CD8-positive, alpha-beta memory T cell (primary cell): ENCODE results near the gene CNTN5. TPM values are rescaled to one million over a fixed set of nuclear protein-coding genes. Genes with fewer than 3 reads are reported as not detected.

Experiments
- CTCF ChIA-PET: fragments of 350-600 bp; sonication (Branson Sonifier 250); formaldehyde crosslinking; loops from one replicate; lab custom pipeline; 2021; ENCODE audit warnings: antibody characterized with exemption; lab: Charles Lee
- POLR2A ChIA-PET: fragments of 350-600 bp; sonication (Branson Sonifier 250); formaldehyde crosslinking; loops from one replicate; lab custom pipeline; 2021; ENCODE audit warnings: antibody characterized with exemption; lab: Charles Lee
- DNase-seq, 5 donors: peaks; one replicate each; pipeline versions ENCODE4 v3.0.0 to v3.0.0-alpha.2; 2020 to 2022; ENCODE audit warnings: mixed read lengths in 1 of 5
- H3K27ac ChIP-seq: one replicate; pipeline ENCODE4 v1.7.0; 2013; ENCODE audit warnings: low read depth, mild to moderate bottlenecking, low read length, moderate library complexity
- H3K27me3 ChIP-seq: 2 replicates; pipeline ENCODE4 v1.7.0; 2013; ENCODE audit warnings: low read length, mild to moderate bottlenecking; ENCODE audit not compliant: insufficient read depth, poor library complexity, severe bottlenecking
- H3K36me3 ChIP-seq: 2 replicates; pipeline ENCODE4 v1.7.0; 2013; ENCODE audit warnings: mild to moderate bottlenecking, low read length, moderate library complexity; ENCODE audit not compliant: insufficient read depth
- H3K4me1 ChIP-seq: 2 replicates; pipeline ENCODE4 v1.7.0; 2013; ENCODE audit warnings: mild to moderate bottlenecking, low read length, moderate library complexity; ENCODE audit not compliant: insufficient read depth
- H3K4me3 ChIP-seq: 2 replicates; pipeline ENCODE4 v1.7.0; 2013; ENCODE audit warnings: mild to moderate bottlenecking, low read length
- H3K9me3 ChIP-seq: 2 replicates; pipeline ENCODE4 v1.7.0; 2013; ENCODE audit warnings: mild to moderate bottlenecking, low read length
- H3K27ac Mint-ChIP-seq, 8 donors: one replicate each; pipeline ENCODE4 v1.8.0; 2020 to 2021; ENCODE audit warnings: mixed read lengths in 8 of 8, mild to moderate bottlenecking in 6 of 8, inconsistent platforms in 3 of 8, moderate library complexity in 3 of 8
- H3K27me3 Mint-ChIP-seq, 2 donors: one replicate each; pipeline ENCODE4 v1.8.0; 2020 to 2021; ENCODE audit warnings: mixed read lengths in 2 of 2, mild to moderate bottlenecking in 1 of 2, moderate library complexity in 1 of 2
- H3K36me3 Mint-ChIP-seq, 3 donors: one replicate each; pipeline ENCODE4 v1.8.0; 2020 to 2021; ENCODE audit warnings: mixed read lengths in 3 of 3, inconsistent platforms in 1 of 3, mild to moderate bottlenecking in 1 of 3
- H3K4me1 Mint-ChIP-seq, 3 donors: one replicate each; pipeline ENCODE4 v1.8.0; 2020 to 2021; ENCODE audit warnings: mixed read lengths in 3 of 3, inconsistent platforms in 1 of 3, mild to moderate bottlenecking in 1 of 3
- H3K4me3 Mint-ChIP-seq, 7 donors: one replicate each; pipeline ENCODE4 v1.8.0; 2020 to 2021; ENCODE audit warnings: mixed read lengths in 7 of 7, mild to moderate bottlenecking in 6 of 7, moderate library complexity in 4 of 7, inconsistent platforms in 2 of 7
- H3K9me3 Mint-ChIP-seq, 5 donors: one replicate each; pipeline ENCODE4 v1.8.0; 2020 to 2022; ENCODE audit warnings: mixed read lengths in 5 of 5, mild to moderate bottlenecking in 3 of 5, moderate library complexity in 2 of 5, inconsistent platforms in 1 of 5
- polyA plus RNA-seq: library from polyadenylated mRNA; unstranded; fragments of 300-500 nt; fragmentation: Illumina TruSeq; gene quantifications from one replicate; pipeline ENCODE4 v1.2.3, GENCODE V29; 2021
- total RNA-seq, 2 experiments: library from RNA; stranded (reverse); gene quantifications; one replicate each; pipeline ENCODE4 v1.2.3, GENCODE V29; 2021

Gene CNTN5
- total RNA-seq = not detected
- not detected for polyA plus RNA-seq

DNA sequence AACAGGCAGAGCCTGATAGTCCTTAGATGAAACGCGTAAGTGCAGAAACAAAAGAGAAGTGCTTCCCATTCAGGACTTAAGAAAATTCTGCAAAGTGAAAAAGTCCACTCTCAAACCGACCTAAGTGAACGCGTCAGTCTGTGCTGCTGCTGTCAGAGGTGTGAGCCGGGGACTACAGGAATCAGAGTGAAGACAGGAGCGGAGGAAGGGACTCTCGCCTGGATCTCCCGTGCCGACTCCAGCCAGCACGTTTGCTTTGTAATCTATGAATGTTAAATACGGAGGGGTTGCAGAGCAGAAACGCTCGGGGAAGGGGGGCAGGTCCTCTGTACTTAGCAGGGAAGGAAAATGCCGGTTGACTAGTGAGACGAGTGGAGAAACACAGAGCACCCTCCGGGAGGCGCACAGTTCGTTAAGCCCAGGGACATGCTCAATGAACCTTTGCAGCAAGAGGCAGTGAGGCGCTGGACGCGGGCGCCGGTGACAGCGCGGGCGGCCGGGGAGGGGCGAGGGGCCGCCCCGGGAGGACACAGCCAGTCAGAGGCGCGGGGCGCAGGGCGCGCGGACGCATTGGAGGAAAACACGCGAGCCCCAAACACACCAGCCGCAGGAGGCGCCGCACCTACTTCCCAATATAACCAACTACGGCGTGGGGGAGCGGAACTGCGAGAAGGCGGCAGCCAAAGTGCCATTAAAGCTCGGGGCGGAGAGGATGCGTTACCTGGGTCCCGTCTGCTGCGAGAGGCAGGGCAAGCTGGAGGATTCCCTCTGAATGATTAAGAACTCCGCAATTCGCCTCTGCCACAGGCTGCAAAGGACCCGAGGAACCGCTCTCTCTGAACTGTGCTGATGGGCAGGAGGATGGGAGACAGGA lies at the start of gene CNTN5:
CNTN5 (plus strand) TSS at position 598 of the 874 bp plus-strand sequence.
- H3K27ac Mint-ChIP-seq = peak within 1 kb of the TSS in 1 of 8 donors; percentile 91
- peaks cover 0 to 13% of the 10 kb centered on the region in 2 donors for H3K27me3 Mint-ChIP-seq
- Histone ChIP-seq H3K4me1 (no peaks in the 10 kb centered on the region), H3K27ac (no peak within 1 kb of the TSS), H3K9me3 (no peaks in the 10 kb centered on the region), H3K27me3 (no peaks in the 10 kb centered on the region), H3K36me3 (no peaks in the 10 kb centered on the region), H3K4me3 (no peak within 1 kb of the TSS)
- H3K4me3 Mint-ChIP-seq = peak within 1 kb of the TSS in 5 of 7 donors; percentile 19 to 66 (median 32)
- peaks cover 4 to 13% (median 4%) of the 10 kb centered on the region in 3 donors for H3K4me1 Mint-ChIP-seq
- ChIA-PET POLR2A (no interaction called here), CTCF (no interaction called here)
- H3K9me3 Mint-ChIP-seq = peaks cover 0 to 3% (median 0%) of the 10 kb centered on the region in 5 donors
- peak in 1 of 5 donors; percentile 6 for DNase-seq
- H3K36me3 Mint-ChIP-seq = peaks cover 0 to 1% (median 0%) of the 10 kb centered on the region in 3 donors

DNA sequence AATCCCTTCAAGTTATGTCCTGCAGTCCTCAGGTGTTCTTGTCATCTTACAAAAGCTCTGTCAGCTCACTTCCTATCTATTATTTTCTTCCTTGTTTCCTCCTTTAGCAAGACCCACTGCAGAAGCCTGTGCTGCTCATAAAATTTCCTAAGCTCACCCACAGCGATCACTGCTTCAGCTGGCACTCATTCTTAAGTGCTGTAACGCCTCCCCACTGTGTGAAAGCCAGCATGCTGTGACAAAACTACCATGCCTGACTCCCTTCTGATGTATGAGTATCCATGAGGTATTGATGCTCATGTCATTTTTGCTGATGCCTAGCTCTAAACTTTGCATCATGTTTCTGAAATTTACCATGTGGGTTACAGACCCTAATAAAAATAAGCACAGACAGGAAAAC lies 41.5 kb upstream of the CNTN5 start:
- Histone ChIP-seq H3K4me1 (no peaks in the 10 kb centered on the region), H3K27me3 (no peaks in the 10 kb centered on the region), H3K36me3 (no peaks in the 10 kb centered on the region), H3K9me3 (no peaks in the 10 kb centered on the region), H3K4me3 (no peak overlapping the region), H3K27ac (no peak overlapping the region)
- DNase-seq = no peak
- ChIA-PET POLR2A (no interaction called here), CTCF (no interaction called here)
- H3K27me3 Mint-ChIP-seq = no peaks in the 10 kb centered on the region
- no peaks in the 10 kb centered on the region for H3K36me3 Mint-ChIP-seq
- H3K4me1 Mint-ChIP-seq = no peaks in the 10 kb centered on the region
- H3K4me3 Mint-ChIP-seq = no peak overlapping the region
- H3K27ac Mint-ChIP-seq = no peak overlapping the region
- H3K9me3 Mint-ChIP-seq = peaks cover 7 to 19% (median 11%) of the 10 kb centered on the region in 5 donors

DNA sequence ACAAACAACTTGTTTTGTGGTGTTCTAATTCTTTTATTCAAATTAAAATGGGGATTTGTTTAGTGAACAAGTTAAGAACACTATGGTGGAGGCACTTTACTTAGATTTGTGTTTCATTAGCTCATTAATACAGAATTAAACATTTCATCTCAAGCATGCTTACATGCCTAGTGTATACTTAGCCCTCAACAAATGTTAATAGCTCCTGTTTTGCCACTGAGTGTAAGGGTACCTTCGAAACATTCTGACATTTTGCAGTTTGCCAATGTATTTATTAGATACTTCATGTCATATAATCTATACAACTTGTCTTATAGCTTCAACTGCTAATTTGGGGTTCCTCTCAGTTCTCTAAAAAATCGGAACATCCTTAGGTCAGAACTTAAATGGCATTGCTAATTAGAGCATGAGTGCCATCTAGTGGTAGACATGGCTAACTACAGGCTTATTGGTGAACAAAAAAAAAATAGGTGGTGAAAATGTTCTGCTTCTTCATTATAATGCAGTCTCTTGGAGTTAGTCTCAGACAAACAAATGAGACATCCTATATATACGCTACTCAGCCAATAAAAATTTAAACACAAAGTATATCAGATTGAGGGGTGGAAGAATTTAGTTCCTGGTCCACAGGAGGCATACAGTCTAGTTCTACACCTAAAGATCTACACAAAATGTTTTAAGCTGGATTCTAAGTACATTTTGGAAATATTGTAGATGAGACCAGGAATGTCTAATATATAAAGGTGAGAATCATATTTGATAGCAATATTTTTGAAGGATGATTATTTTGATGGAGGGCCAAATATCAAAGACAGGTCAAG lies 4.9 kb upstream of the CNTN5 start:
- H3K27me3 Mint-ChIP-seq = peaks cover 0 to 13% of the 10 kb centered on the region in 2 donors
- Histone ChIP-seq H3K27me3 (no peaks in the 10 kb centered on the region), H3K4me1 (no peaks in the 10 kb centered on the region), H3K9me3 (no peaks in the 10 kb centered on the region), H3K36me3 (no peaks in the 10 kb centered on the region), H3K27ac (no peak overlapping the region), H3K4me3 (no peak overlapping the region)
- POLR2A ChIA-PET = no interaction called here
- no peak overlapping the region for H3K4me3 Mint-ChIP-seq
- H3K36me3 Mint-ChIP-seq = peaks cover 0 to 1% (median 0%) of the 10 kb centered on the region in 3 donors
- DNase-seq = peak in 1 of 5 donors; percentile 19
- H3K27ac Mint-ChIP-seq = no peak overlapping the region
- H3K4me1 Mint-ChIP-seq = peaks cover 4 to 11% (median 4%) of the 10 kb centered on the region in 3 donors
- H3K9me3 Mint-ChIP-seq = peaks cover 0 to 3% (median 0%) of the 10 kb centered on the region in 5 donors
- CTCF ChIA-PET = interaction anchor here (0.7 to 0.9 kb wide), 2 partner anchors 9 to 54 kb away, joined by 3 read pairs; no protein-coding TSS in a partner anchor

DNA sequence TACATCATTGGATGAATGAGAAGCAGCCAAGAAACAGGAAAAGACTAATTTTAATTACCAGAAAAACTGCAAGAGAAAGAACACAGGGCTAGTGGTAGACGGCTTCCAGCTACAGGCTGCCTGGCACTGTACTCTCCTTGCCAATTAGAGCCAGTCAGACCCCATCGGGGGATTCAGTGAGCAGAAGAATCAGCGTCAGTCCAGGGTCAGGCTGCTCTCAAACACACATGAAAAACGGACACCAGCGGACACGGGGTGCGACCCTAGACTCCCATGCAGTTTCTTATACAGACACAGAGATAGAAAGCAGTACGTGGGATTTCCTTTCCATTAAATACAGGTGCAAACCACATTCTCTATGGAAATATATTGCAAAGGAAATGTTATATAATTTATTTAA lies 1.1 kb upstream of the CNTN5 start:
- H3K36me3 Mint-ChIP-seq = peaks cover 0 to 1% (median 0%) of the 10 kb centered on the region in 3 donors
- Histone ChIP-seq H3K36me3 (no peaks in the 10 kb centered on the region), H3K9me3 (no peaks in the 10 kb centered on the region), H3K4me1 (no peaks in the 10 kb centered on the region), H3K27me3 (no peaks in the 10 kb centered on the region), H3K27ac (no peak overlapping the region), H3K4me3 (no peak overlapping the region)
- CTCF ChIA-PET = no interaction called here
- H3K27ac Mint-ChIP-seq = no peak overlapping the region
- H3K4me3 Mint-ChIP-seq = no peak overlapping the region
- H3K27me3 Mint-ChIP-seq = peaks cover 0 to 13% of the 10 kb centered on the region in 2 donors
- POLR2A ChIA-PET = no interaction called here
- DNase-seq = no peak
- H3K9me3 Mint-ChIP-seq = peaks cover 0 to 3% (median 0%) of the 10 kb centered on the region in 5 donors
- peaks cover 4 to 13% (median 4%) of the 10 kb centered on the region in 3 donors for H3K4me1 Mint-ChIP-seq

DNA sequence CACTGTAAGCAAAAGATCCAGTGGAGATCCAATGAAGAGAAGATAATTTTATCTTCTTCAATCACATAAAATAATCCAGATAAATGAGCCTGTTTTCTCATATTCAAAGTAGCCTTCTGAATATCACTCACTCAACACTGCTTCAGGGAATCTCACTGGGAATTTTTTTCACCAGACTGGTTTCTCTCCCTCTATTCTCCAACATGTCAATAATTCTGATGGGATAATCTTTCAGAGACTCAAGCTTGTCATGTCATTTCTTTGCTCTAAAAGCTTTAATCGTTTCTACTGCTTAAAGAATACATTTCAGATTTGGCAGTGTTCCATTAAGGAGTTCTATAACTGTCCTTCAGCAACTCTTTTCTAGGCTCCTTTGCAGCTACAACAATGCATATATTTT lies 16.3 kb downstream of the CNTN5 start:
- peaks cover 0 to 9% (median 2%) of the 10 kb centered on the region in 5 donors for H3K9me3 Mint-ChIP-seq
- H3K27me3 Mint-ChIP-seq = no peaks in the 10 kb centered on the region
- H3K36me3 Mint-ChIP-seq = no peaks in the 10 kb centered on the region
- ChIA-PET CTCF (no interaction called here), POLR2A (no interaction called here)
- H3K4me1 Mint-ChIP-seq = no peaks in the 10 kb centered on the region
- Histone ChIP-seq H3K4me3 (no peak overlapping the region), H3K36me3 (no peaks in the 10 kb centered on the region), H3K9me3 (no peaks in the 10 kb centered on the region), H3K27ac (no peak overlapping the region), H3K27me3 (no peaks in the 10 kb centered on the region), H3K4me1 (no peaks in the 10 kb centered on the region)
- no peak overlapping the region for H3K4me3 Mint-ChIP-seq
- DNase-seq = no peak
- H3K27ac Mint-ChIP-seq = no peak overlapping the region

DNA sequence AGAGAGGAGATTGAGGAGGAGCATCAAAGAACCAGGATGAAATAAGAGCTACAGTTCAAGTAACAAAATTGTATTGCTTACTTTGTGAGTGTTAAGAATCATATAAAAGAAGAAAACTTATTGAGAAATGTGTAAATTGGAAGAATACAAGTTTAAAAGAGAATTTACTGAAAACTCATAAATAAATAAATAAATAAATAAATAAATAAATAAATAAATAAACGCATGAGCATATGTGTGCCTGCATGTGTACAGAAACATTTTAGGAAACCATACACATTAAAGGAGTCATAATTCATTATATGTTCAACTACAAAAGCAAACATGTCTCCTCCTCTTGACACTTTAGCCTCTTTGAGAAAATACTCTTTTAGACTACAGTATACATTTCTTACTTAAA lies 42.6 kb downstream of the CNTN5 start:
- Histone ChIP-seq H3K27ac (no peak overlapping the region), H3K27me3 (no peaks in the 10 kb centered on the region), H3K36me3 (no peaks in the 10 kb centered on the region), H3K4me3 (no peak overlapping the region), H3K9me3 (no peaks in the 10 kb centered on the region), H3K4me1 (no peaks in the 10 kb centered on the region)
- no peak overlapping the region for H3K4me3 Mint-ChIP-seq
- POLR2A ChIA-PET = no interaction called here
- H3K36me3 Mint-ChIP-seq = no peaks in the 10 kb centered on the region
- peaks cover 0 to 2% of the 10 kb centered on the region in 2 donors for H3K27me3 Mint-ChIP-seq
- DNase-seq = no peak
- H3K4me1 Mint-ChIP-seq = no peaks in the 10 kb centered on the region
- no peak overlapping the region for H3K27ac Mint-ChIP-seq
- CTCF ChIA-PET = no interaction called here
- H3K9me3 Mint-ChIP-seq = peaks cover 0 to 21% (median 18%) of the 10 kb centered on the region in 5 donors

DNA sequence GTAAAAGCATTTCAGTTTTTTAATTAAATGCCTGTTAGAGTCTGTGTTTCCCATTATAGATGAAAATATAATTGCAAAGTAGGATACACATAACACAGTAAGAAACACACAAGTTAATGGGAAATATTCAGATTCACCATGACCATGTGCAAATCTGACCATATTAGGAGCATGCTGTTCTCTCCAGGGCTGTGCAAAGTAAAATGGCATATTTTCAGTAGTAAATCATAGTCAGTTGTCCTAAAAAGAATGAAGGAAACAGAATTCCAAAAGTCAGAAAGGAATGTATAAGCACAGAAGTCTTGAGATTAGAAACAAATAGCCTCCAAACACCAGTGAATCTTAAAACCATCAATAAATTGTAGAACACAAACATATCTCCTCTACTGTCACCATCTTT lies 44.4 kb downstream of the CNTN5 start:
- Mint-ChIP-seq H3K27me3 (peaks cover 0 to 2% of the 10 kb centered on the region in 2 donors), H3K4me3 (no peak overlapping the region), H3K4me1 (peaks cover 0 to 3% (median 0%) of the 10 kb centered on the region in 3 donors), H3K36me3 (no peaks in the 10 kb centered on the region), H3K9me3 (peaks cover 0 to 20% (median 11%) of the 10 kb centered on the region in 5 donors), H3K27ac (no peak overlapping the region)
- CTCF ChIA-PET = no interaction called here
- no peaks in the 10 kb centered on the region for H3K27me3 ChIP-seq
- no peaks in the 10 kb centered on the region for H3K36me3 ChIP-seq
- H3K27ac ChIP-seq = no peak overlapping the region
- POLR2A ChIA-PET = no interaction called here
- no peak for DNase-seq
- H3K4me1 ChIP-seq = no peaks in the 10 kb centered on the region
- no peaks in the 10 kb centered on the region for H3K9me3 ChIP-seq
- no peak overlapping the region for H3K4me3 ChIP-seq
